ENCODE results near the gene PTRH2.
"Not testable (repeated sequence)": the region's sequence is repeated elsewhere in the genome, so short reads cannot be mapped to it uniquely, and the experiment has no call there.

PTRH2 gene

DNA sequence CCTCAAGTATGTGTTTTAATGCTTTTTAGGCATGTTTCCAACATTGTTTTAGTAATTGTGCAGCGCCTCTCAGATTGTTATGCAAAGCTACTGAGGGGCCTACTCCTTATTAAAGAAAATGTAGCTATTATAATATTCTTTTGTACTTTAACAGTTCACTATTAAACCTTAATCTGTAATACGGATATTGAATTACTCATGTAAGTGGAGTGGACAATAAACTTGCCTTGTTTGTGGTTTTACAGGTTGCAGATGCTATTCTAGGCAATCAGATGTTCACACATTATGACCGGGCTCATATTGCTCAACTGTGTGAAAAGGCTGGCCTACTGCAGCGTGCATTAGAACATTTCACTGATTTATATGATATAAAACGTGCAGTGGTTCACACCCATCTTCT lies 41.0 kb downstream of the PTRH2 start:
- DNase-seq: no peak

DNA sequence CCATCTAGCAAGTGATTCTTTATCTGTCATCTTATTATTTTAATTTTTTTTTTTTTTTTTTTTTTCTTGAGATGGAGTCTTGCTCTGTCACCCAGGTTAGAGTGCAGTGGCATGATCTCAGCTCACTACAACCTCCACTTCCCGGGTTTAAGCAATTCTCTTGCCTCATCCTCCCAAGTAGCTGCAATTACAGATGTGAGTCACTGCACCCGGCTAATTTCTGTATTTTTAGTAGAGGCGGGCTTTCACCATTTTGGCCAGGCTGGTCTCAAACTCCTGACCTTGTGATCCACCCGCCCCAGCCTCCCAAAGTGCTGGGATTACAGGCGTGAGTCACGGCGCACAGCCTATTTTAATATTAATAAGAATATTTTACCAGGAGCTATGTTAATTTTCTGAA lies 50.6 kb downstream of the PTRH2 start:
- DNase-seq: not testable (repeated sequence)

DNA sequence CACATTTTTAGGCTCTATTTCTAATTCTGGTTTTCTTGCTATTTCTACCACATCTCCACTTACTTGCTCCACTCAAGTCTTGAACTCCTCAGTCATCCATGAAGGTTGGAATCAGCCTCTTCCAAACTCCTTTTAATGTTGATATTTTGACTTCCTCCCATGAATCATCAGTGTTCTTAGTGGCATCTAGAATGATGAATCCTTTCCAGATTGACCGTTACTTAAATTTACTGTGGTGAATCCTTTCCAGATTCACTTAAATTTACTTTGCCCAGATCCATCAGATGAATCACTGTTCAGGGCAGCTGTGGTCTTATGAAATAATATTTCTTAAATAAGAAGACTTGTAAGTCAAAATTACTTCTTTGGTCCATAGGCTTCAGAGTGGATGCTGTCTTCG lies 55.1 kb downstream of the PTRH2 start:
- no peak for DNase-seq

DNA sequence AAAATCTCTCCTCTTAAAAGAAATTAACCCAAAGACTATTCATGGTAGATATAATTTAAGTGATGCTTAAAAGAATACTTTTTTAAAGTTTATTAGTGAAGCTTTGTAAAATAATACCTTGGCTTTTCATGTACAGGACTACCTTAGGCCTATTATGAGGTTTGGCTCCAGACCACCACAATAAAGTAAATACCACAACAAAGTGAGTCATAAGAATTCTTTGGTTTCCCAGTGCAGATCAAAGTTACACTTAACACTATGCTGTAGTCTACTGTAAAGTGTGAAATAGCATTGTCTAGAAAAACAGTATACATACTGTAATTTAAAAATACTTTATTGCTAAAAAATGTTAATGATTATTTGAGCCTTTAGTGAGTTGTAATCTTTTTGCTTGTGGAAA lies 55.9 kb downstream of the PTRH2 start:
- DNase-seq: no peak

DNA sequence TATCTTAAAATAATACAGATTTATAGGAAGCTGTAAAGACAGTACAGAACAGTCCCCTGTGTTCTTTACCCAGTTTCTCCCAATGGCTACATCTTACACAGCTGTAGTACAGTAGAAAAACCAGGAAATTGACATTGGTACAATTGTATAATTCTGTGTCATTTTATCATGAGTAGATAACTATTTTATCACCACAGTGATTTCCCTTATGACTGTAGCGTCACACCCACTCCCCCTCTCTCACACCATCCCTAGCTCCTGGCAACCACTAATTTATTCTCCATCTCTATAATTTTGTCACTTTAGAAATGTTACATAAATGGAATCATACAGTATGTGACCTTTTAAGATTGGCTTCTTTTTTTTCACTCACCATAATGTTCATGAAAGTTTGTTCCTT lies 56.6 kb downstream of the PTRH2 start:
- DNase-seq: no peak

DNA sequence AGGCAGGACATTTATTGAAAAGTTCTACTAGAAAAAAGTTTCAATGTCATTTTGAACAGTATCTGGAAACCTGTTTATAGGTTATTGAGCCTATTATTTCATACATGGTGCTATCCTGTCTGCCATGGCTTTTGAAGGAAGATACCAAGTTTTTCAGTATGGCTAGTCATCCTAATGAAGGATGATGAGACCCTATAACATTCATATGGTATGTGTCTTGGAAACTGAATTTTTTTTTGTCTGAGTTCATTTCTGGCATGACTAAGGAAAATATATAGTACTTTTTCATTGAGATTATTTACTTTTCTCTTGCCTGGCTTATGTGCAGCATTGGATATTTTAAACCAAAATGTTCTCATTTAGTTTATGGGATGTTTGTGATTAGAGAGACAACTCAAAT lies 57.3 kb downstream of the PTRH2 start:
- DNase-seq: no peak

Data from stimulated activated CD4-positive, alpha-beta T cell treated with anti-CD3 and anti-CD28 coated beads, Interleukin-2, amount 100 ng/mL, for 48 hours (primary cell).